HG03354 (cell line): ENCODE measurements around the gene FRMPD2.
"Not testable (repeated sequence)": the region's sequence is repeated elsewhere in the genome, so short reads cannot be mapped to it uniquely, and the experiment has no call there.

Experiments used
- ATAC-seq: cut with Tn5 transposase; IDR thresholded peaks from one replicate; pipeline ENCODE4 v1.9.1; 2021; ENCODE audit warnings: mild to moderate bottlenecking; ENCODE audit not compliant: unreplicated experiment, poor library complexity, severe bottlenecking

The FRMPD2 gene

DNA sequence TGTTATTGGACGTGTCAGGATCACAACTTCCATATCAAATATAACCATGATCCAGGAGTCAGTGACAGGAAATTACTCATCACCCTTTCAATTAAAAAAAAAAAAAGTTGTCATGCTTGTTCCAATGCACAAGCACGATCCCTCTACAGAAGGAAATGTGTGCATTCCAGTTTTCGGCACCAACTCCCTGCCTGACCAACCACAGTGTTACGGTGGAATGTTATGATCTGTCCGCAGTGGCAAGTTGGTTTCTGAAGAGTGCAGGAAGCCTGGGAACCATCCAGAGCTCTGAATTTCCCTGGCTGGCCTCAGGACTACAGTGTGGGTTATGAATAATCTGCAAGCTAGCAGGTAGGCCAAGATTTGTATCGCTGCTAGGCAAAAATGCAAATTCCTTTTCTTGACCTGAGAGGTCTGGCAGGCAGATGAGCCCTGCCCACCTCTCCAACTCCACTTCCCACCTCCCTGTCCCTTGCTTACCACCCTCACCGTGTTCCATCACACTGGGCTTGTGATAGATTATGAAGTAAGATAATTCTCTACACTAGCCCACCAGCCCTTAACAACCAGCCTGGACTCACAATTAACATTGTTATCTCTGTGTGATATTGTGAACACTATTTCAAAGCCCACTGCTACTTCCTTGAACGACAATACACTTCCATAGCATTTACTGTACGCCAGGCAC lies 20.4 kb downstream of the FRMPD2 start:
- no peak for ATAC-seq

DNA sequence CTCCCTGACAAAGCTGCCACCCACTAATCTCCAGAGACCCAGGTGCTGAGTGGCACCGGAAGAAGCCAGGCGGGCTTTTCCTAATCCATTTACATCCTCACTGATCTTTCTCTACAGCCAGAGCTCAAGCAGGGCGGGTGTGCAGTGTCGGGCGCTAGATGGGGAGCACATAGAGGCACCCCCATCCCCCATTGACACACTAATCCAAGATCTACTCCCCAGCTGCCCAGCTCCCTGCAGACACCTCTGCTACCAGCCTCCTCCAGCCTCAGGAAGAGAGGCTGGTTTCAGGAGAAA lies 22.2 kb downstream of the FRMPD2 start:
- no peak for ATAC-seq

DNA sequence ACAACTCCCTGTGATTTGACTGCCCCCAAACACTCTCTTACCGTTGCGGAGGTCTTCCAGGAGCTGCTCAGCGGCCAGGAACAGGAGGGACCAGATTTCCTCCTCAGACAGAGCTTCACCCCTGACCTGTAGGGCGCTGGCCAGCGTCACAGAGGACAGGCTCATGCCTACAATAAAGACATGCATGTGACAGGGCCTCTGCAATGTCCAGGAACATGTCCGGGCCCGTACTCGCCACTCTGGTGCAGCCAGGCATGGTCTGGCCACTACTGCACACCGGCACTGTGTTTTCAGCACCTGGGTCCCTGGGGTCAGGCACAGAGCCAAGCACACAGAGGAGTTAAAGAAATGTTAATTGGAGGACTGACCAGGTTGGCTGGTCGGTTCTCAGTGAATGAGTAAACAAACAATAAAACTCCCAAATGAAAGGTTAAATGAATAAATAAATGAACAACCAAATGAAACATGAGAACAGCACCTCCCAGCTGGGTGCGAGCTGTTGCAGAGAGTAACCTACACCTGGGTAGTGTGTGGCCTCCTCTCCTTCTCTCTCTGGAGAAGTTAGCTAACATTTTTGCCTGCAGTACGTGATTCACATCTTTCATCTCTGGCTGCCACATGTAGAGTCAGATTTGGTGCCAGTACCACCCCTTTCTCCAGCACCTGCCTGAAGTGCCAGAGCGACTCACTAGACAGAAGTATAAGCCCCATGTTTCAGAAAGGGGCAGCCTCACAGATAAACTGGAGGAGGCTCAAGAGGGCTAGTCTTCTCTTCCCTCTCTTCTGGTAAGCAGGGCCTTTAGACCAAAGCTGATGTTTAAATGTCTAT lies 22.8 kb downstream of the FRMPD2 start:
- no peak for ATAC-seq

DNA sequence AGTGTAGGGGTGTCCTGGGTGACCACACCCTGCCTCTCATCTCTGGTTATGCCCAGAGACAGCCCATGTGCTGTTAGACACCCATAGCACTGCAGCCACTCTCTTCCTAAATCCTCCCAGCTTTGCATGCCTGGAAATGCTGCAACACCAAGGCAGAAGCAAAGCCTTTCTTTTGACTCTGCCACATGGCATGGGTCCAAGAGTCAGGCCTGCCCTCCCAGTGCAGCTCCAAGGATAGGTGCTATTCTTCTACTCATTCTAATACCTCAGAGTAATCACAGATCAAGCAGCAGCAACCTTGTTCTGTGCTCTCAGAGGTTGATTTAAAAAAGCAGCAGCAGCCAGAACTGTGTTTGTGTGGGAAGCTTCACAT lies 23.4 kb downstream of the FRMPD2 start:
- ATAC-seq = no peak

DNA sequence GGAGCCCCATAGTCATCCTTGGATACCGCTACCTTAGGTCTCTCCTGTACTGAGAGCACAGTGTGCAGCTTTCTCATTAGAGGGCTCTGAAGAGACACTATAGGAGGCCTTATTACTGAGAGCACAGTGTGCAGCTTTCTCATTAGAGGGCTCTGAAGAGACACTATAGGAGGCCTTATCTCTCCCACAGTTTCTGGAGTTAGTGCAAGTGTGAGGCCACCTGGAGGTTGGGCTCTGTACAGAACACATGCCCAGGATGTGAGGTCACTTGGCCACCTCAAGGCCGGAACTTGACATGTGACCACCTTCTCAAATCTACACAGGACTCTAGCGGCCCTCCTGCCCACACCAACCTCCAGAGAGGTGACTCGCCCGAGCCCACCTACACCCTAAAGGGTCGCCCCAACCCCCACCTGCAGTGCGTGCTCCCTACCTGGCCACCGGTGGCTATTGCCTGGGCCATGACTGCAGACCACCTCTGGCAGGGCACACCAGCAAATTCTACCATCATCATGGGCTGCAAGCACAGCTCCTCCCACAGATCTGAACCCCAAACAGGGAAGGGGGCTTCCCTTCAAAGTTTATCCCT lies 24.6 kb downstream of the FRMPD2 start:
- ATAC-seq = no peak

DNA sequence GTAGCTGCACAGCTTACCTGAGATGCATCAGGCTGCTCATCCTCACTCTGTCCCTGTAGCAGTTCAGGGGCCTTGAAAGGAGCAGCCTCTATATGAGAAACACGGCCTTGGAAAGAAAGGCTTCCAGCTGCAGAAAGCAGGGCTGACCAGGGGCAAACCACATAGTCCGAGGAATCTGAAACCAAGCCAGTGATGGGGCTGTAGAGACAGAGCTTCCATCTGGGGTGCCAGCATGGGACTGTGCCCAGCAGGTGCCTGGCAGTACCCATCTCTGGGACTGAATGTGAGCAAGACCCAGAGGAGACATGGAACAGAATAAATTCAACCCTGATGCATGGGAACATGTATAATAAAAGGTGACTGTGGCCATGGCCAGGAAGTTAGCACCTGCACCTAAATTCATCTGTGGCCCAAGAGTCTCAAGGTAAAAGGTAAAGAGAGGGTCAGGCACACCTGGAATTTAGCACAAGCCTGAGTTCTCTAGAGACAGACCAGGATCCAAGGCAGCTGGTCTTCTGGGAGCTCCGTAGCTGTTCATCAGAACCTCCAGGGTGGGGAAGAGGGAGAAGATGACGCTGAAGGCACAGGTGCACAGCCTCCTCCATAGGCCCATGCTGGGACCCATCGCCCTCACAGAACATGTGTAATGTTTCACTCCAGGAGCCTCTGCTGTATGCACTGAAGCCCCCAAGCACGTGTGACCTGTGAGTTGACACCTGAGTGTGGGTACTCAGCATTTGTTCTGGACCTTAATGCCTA lies 25.3 kb downstream of the FRMPD2 start:
- ATAC-seq = no peak

DNA sequence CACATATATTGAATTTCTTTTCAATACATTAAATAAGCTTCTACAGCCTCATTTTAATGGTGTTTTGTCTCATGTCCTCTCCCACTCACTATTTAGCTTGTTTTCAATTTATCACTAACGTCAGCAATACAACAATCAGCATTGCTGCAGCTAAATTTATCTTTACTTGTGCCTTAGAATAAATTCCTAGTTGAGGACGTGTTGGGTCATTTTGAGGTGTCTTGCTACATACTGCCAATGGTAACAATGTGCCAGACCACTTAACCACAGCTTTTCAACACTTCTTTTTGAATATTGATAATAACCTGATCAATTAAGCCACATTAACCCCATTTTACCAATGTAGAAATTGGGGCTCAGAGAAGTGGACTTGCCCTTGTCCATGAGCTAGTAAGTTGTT lies 26.0 kb downstream of the FRMPD2 start:
- no peak for ATAC-seq

DNA sequence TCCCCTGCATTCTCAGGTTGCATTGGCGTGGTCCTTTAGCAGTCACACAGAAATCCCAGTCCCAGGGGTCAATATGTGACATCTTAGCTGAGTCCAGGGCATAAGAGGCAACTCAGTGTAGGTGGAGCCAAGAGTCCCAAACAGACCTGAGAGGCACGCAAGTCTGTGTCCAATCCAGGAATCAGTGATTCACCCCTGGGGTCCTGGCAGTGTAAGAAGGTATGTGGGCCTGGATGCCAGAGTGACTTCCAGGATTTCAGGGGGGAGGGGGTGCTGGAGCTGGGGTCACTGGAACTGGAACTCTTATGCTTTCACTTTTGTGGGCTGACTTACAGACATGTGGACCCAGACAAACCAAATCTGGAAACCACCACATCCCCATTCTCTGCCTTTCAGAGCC lies 26.8 kb downstream of the FRMPD2 start:
- ATAC-seq = no peak

DNA sequence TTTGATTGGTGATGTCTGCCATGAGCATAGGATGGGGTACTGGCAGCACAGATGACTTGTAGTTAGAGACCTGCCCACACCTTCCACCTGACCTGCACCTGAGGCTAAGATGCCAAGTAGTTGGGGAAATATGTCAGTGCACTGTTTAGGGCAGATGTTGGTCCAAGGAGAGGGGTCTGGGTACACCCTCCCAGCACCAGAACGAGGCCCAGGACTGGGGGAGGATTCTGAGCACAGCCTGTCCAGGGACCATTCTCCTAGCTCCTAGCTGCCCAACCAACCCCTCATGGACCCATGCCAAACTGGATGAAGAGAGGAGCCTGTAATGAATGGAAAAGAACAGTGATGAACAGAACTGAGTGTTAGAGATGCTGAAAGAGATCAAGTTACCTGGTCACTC lies 28.0 kb downstream of the FRMPD2 start:
- ATAC-seq = no peak

DNA sequence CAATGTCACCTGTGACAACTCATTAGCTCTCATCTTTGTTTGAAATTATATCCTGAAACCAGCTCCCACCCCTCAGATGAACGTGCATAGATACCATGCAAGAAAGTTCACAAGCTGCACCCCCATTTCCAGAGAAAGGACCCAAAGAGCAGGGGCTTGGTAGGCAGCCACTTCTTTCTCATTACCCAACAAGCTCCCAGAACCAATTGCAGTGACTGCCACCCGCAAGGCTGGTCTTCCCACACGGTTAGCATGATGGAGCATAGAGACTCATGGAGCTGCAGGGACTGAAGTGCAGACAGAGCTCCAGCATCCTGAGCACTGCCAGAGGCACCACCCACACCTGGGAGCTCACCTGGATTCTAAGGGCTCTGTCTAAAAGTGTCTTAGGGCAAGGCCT lies 28.5 kb downstream of the FRMPD2 start:
- no peak for ATAC-seq

DNA sequence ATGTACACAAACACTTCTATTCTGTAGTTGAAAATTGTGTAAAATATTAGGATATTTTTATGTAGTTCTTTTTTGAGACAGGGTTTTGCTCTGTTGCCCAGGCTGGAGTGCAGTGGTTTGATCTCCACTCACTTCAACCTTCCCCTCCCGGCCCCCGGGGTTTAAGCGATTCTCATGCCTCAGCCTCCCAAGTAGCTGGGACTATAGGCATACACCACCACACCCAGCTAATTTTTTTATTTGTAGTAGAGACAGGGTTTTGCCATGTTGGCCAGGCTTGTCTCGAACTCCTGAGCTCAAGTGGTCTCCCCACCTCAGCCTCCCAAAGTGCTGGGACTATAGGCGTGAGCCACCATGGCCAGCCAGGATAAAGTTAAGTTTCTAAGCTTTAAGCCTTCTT lies 30.6 kb downstream of the FRMPD2 start:
- not testable (repeated sequence) for ATAC-seq

DNA sequence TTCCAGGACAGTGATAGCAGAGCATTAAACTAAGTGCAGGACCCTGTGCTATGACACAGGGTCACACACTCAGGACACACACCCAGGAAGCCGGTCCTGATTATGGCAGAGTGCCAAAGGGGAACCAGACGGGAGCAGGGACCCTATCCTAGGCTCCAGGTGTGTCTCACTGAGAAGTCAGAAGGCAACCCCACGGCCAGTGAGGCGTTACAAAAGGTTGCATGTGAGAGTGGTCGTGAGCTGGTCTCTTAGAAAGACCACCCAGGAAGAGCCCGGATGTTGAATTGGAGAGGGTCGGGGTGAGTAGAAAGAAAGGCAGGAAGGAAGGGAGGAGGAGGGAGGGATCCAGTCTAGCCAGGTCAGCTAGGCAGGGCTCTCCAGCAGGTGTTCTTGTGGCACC lies 31.0 kb downstream of the FRMPD2 start:
- ATAC-seq = no peak

DNA sequence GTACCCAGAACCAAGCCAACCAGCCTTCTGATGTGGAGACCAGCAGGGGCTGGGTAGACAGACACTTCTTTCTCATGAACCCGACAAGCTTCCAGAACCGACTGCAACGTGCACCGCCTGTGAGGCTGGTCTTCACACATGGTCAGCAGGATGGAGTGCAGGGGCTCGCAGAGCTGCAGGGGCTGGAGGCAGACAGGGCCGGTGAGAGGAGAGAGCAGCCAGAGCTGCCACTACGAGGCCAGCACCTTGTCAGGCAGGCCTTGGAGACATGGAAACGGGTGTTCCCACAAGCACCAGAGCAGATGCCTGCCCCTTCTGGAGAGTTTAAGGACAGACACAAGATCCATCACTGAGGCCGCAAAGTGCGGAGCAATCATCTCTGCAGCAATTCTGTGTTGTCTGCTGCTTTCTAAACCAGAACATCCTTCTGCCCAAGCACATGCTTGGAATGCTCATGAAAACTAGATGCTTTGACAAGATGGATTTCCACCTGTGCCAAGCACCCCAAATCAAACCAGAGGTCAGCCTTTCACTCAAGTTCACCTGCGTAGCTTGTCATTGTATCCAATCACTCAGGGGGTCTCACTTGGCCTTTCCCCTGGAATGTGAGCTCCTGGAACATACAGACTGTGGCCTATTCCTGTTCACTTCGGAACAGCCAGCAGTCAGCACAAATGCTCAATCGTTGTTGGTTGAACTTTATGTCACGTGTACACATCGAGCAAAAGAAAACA lies 32.2 kb downstream of the FRMPD2 start:
- ATAC-seq = no peak

DNA sequence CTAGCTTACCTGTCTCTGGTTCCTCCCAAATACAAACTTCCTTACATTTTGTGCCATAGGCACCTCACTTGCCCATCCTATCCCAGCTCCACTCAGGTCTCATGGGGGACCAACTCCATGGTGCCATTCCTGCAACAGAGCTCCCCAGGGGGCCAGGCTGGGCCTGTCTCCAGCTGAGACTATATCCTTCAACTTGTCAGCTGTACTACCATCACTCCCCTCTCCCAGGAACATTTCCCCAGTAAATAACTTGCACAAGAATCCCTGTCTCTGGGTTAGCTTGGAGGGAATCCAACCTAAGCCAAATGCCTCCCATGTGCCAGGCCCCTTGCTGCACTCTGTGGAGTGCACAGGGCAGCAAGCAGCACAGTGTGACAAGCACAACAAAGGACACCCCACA lies 33.2 kb downstream of the FRMPD2 start:
- no peak for ATAC-seq

DNA sequence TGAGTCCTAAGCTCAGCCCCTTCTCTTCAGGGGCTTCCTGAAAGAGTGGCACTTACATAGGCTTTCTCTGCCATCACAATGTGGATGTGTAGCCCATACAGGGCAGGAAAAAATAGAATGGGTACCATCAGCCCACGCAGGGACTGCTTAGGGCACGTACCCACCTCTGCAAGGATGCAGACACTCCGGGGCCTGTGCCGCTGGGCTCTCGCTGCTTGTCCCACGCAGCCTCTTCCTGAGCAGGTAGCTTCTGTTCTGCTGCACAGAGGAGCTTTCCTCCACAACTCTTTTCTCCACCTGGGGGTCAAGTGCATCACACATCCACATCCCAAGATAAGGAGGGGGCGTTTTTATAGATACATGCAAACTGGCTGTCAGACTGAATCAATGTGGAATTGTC lies 34.3 kb downstream of the FRMPD2 start:
- ATAC-seq = no peak

DNA sequence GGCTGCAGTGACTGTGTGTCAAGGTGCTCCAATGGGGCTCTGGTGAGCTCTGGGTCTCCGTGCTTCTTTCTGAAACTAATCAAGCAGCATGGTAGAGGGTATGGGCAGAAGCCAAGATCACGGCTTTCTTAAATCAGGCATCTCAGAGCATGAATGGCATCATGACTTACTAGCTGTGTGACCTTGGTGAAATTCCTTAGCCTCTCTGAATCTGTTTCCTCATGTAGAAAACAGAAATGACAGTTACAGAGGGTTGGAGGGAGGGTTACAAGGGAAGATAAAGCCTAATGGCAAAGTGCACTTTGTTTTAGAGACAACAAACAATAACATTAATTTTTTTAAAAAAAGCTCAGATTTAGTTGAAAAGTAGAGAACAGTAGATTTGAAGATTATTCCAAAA lies 34.9 kb downstream of the FRMPD2 start:
- no peak for ATAC-seq

DNA sequence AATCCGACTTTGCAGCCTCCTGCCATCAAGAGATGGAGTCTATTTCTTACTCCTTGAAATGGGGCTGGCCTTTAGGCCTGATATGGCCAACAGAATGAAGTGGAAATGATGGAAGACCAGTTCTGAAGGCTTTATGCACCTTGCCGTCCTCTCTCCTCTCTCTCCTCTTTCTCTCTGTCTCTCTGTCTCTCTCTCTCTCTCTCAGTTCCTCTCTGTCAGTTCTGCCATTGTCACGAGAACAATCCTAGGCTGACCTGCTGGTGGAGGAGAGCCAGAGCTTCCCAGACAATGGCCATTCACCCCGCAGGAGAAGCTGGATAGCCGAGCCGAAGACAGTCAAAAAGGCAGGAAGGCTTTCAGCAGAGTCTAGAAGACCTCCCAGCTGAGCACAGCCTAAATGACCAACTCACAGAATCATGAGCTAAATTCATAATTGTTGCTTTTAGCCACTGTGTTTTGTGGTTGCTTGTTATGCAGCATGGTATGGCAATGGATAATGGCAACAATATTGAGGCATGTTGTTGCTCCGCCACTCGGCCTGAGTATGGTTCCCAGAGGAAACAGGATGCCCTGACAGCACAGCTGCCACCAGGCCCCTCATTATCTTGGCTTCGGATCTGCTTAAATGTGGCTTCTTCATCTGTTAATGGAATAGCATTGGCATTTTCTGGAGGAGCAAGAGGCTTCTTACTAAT lies 35.5 kb downstream of the FRMPD2 start:
- ATAC-seq = no peak

DNA sequence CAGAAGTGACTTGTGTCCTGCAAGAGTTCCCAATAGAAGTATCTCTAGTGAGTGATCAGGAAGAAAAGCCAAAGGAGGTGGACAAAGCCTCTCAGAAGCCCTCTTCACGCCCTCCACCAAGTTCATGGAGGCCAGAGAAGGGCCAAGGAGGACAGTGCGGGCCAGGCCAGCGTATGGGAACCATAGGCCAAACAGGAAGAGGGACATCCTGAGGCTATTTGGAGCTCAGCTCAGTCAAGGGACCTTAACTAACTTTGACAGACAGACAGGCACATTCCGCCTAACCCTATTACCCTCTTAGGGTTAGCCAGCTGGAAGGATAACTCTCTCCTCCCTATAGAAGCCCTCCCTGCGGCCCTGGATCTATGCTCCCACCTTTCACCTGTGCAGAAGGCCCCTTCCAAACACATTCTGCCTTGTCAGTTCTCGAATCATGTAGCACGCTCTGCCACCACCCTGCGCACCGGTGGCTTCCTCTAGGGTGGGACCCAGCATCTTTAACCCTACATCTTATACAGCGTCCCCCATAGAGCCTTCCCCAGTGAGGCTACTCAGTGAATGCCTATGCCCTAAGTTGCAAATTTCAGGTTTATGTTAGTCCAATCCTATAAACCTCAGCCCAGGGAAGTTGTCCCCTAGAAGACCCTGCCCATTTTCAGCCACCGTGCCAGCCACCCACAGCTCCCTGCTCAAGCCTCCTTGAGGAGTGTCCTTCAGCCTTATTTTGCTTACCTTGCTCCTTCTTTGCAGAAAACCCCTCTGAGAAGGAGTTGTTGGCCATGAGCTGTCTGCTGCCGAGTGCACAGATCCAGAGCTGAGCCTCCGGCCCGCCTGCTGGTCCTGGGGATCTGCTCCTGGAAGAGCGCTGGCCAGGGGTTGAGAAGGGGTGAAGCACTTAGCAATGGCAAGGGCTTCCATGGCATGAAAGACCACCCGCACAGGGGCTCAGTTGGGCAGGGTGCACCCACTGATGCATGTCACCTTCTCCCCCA lies 36.9 kb downstream of the FRMPD2 start:
- ATAC-seq = no peak
